HG02938 (cell line): ENCODE data around the gene ZFX.

Experiments
- ATAC-seq: cut with Tn5 transposase; IDR thresholded peaks from one replicate; pipeline ENCODE4 v1.9.1; 2021; ENCODE audit warnings: mild to moderate bottlenecking, moderate library complexity; ENCODE audit not compliant: unreplicated experiment

ZFX gene

DNA sequence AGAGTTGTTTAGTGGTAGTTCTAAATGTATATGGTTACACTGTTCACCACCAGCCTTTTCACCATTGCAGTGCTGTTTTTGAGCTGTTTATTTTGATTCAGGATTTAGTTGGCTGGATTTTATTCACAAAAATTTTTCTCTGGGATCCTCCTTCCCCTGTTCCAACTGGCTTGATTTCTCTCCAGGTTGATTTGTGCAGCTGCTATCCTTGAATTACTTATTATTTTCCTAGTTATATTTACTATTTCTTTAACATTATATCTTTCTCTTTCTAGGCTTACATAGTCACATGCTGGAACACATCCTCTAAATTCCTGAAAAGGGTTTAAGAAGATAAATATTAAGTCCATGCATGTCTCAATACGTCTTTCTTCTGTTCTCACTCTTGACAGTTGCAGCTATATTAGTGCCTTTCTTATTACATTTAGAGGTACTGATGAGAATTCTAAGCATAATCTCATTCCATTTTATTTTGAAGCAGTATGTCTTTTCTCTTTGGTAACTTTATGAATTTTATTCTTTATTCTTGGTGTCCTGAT lies 82.2 kb downstream of the ZFX start:
- ATAC-seq: no peak

DNA sequence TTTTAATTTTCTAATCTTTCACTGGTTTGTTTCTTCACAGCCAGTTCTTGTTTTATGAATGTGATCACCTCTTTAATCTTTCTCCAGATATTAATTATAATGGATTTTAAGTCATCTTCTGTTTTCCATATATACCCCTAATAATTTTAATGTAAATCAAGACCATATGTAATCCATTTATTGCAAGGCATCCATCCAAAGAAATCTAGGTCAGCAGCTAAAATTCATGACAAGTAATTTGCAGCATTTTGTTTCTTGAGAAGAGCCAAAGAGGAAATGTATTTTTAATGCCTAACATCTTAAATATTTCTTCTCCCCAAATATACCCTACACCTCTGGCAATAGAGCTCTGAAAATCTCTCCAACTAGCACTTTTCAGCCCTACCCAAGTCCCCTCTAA lies 83.3 kb downstream of the ZFX start:
- ATAC-seq: no peak

DNA sequence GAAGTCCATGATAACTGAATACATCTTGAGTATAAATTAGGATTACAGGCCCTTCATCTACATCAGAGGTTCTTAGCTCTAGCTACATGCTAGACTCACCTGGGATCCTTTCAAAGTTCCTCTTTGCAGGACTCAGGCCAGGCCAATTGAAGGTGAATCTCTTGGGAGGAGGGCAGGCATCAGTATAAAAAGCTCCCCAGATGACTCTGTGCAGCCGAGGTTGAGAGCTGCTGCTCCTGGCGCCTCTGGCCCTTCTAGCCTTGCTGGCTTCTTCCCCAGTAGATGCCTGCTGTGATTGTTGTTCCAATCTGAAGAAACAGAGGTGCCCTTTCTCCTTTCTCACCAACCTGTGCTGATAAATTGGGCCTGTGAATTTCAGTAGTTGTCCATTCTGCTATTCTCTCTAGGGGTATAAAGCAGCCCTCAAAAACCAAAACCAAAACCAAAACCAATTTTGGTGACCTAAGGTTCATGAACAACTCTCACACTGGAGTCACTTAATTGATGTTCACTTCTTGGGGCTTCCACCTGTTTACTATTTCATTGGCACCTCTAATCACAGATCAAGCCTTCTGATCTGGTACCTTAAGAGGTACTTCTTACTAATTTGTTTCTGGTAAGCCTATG lies 85.7 kb downstream of the ZFX start:
- ATAC-seq: no peak

DNA sequence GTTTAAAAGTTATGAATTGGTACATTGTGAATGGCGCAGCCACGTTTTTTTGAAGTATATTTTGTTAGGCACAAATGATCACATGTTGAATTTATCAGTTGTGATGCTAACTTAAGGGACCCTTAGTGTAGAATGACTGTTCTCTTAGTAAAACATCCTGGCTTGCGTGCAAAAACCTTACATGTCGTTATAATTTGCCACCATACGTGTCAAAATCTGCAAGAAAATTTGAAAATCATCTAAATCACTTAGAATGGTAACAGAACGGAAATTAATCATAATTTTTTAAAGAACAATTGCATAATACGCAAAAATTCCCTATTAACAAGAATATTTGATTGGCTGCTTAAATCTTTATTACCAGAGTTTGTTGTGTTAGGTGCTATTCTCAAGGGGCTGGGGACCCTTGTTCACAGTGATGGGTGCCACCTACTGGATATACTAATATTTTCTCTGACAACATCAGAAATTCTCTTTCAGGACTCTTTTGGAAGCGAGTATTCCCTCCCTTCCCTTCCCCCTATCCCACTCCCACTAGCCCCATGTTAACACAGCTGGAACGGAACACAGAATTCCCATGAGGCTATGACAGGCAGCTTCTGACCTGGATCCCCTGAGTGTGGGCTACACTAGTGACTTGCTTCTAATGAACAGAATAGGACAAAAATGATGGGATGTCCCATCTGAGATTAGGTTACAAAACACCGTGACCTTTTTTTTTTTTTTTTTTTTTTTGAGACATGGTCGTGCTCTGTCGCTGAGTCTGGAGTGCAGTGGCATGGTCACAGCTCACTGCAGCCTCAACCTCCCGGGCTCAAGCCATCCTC lies 92.5 kb downstream of the ZFX start:
- ATAC-seq: peak; percentile 12

- peak; percentile 87 for ATAC-seq
These were observed 93.2 kb downstream of the ZFX start for GRCh38 chrX:24242649-24243175.

GRCh38 chrX:24243188-24243587 lies 93.7 kb downstream of the ZFX start:
- peak; percentile 25 for ATAC-seq

DNA sequence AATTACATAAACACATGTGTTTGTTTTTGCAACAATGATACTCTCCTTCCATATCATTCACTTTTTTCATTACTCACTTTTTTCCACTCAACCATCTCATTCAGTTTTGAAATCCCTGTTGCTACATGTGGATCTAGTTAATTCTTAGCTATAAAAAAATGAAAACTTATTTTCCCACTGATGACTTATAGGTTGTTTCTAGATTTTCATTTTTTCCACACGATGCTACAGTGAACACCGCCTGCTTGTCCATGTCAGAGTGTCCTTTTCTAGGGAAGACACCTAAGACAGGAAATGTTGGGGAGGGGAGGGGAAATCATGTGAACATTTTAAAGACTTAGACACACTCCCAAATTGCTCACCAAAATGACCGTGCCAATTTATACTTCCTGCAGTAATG lies 94.2 kb downstream of the ZFX start:
- ATAC-seq: no peak

- no peak for ATAC-seq
These were observed 95.7 kb downstream of the ZFX start for GRCh38 chrX:24245202-24245601.

GRCh38 chrX:24248042-24248441 lies 98.5 kb downstream of the ZFX start:
- no peak for ATAC-seq

DNA sequence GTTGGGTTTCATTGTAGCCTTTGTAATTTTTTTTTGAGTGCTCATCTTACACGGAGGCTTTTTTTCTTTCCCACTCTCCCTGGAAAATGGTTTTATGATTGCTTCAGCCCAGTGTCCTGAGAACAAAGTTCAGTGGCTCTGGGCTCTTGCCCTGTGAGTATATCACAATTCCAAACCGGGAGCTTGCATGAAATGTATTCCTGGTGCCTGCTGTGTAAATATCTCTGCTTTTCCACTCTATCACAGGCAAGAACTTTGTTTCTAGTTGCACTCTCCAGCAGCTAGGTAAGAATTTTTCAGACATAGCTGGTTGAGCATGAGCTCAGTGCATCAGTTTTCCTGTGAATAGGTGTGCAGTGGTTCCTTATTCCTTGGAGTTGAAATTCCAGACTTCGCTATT lies 103.5 kb downstream of the ZFX start:
- no peak for ATAC-seq

DNA sequence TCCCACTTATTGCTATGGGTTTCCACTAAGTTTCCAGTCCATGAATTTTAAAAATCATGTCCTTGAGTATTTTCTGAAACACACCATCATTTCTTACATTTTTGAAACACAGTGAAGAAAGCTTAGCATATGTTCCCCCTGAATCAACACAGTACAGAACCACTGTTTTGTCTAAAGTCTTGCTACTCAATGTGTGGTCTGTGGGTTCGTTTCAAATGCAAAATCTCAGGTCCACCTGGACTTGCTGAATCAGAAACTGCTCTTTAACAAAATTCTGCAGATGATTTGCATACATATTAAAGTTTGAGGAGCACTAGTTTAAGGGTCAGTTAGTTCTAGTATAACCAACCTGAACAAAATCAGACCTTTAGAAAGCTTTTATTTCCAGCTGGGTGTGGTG lies 103.9 kb downstream of the ZFX start:
- ATAC-seq: no peak

DNA sequence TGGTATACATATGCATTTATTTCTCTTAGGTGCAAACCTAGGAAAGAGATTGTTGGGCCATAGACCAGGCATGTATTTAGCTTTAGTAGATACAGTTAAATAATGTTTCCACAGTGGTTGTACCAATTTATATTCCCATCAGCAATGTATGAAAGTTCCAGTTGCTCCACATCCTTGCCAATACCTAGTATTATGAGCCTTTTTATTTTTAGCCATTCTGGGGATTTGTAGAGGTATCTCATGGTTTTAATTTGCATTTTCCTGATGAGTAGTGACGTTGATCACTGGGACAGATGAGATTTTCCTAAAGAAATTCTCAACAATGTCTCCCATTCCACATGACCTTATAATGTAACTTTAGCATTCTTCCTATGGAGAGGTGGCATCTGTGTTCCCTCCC lies 107.5 kb downstream of the ZFX start:
- ATAC-seq: no peak

DNA sequence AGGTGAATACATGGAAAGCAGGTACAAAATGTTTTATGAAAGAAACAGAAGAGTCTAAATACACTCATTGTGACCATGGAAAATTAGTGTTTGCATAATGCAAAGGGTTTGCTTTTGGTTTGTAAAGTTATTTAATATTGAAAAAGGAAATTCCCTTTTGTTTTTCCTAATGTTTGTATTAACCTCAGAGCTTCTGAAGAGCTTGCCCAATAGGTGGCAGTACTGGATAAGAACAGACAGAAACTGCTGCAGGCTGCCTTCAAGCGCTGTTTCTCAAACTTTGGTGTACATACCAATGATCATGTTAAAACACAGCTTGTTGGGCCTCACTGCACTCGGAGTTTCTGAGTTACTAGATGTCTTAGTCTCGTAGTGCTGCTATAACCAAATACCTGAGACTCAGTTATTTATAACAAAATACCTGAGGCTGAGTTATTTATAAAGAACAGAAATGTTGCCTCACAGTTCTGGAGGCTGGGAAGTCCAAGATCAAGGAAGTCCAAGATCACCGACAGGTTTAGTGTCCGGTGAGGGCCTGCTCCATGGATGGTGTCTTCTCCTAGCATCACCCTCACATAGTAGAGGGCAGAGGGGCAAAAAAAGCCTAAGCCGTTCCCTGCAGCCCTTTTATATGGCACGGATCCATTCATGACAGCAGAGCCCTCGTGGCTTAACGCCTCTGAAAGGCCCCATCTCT lies 110.2 kb downstream of the ZFX start:
- no peak for ATAC-seq

GRCh38 chrX:24260842-24261550 lies 111.5 kb downstream of the ZFX start:
- no peak for ATAC-seq

GRCh38 chrX:24262309-24262708 lies 112.8 kb downstream of the ZFX start:
- ATAC-seq: no peak

DNA sequence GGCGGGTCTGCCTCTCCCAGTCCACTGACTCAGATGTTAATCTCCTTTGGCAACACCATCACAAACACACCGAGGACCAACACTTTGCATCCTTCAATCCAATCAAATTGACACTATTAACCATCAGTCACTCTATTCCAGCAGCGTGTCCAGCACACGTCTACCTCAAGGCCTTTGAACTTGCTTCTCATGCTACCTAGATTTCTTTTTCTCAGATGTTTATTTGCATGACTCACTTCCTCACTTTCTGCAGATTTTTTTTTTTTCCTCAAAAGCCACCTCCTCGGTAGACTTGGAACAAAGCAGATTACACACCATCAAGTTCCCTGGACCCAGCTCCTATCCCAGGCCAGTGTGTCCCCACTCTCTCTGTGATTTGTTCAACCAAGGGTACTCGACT lies 114.9 kb downstream of the ZFX start:
- ATAC-seq: no peak
